NCI-H82 (cell line): Measurements from ENCODE around the gene SIPA1L2.

ENCODE experiments used
- DNase-seq: peaks from one replicate; lab custom pipeline; 2025; lab: John Stamatoyannopoulos, UW

Gene SIPA1L2

DNA sequence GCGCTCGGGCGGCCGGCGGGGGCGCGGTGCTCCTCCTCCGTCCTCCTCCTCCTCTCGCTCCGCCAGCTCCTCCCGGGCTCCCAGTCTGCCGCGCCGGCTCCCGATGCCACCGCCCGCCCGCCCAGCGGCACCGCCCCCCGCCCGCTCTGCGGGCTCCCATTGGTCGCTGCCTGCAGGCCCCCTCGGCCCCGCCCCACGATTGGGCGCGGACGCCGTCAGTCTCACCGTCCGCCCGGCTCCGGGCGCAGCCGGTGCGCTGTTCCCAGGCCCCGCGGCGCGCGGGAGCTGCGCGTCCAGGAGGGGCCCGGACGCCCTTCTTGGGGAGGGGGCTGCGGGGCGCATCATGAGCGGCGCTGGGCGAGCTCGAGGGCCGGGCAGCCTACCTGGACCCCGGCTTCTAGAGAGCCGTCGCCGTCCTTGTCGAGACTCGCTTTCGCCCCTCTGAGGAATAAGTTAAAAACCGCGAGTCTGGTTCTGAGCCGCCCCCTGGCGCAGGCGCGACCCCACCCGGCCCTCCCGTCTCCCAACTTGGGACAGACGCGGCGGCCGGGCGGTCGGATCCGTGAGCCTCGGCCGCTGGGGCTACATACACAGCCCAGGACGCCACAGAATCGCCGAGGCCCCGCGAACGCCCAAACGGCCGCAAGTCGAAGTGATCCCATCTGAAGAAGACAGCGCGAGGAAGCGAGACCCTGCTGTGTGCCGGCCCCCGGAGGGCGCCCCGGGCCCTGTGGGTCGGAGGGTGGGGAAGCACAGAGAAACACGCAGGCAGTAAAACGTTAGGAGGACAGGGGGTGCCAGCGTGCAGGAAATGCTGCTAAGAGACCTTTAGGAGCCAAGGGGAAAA, at the start of gene SIPA1L2:
SIPA1L2 (minus strand) TSS at position 87 of the 847 bp plus-strand sequence. CDS start 114,794 bp downstream, outside the sequence.
- peak; percentile 94 for DNase-seq

- no peak for DNase-seq
Measured at GRCh38 chr1:232678185-232678886, 48.4 kb upstream of the SIPA1L2 start.

DNA sequence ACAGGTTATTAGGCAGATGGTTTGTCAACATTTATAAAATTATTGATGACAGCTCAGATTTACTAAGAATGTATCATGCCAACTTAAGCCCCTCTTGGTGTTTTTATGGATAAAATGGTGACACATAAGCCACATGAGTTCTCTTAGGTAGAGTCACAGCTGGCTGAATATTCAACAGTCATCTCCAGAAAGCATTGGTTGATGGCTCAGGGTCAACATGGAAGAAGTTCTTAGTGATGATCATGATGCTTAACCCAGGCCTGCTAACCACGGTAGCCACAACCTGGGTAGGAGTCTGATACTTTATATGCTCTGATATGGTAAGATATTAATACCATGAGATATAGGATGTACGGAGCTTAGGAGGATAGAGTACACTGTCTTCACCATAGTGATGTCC, 46.4 kb upstream of the SIPA1L2 start:
- no peak for DNase-seq

DNA sequence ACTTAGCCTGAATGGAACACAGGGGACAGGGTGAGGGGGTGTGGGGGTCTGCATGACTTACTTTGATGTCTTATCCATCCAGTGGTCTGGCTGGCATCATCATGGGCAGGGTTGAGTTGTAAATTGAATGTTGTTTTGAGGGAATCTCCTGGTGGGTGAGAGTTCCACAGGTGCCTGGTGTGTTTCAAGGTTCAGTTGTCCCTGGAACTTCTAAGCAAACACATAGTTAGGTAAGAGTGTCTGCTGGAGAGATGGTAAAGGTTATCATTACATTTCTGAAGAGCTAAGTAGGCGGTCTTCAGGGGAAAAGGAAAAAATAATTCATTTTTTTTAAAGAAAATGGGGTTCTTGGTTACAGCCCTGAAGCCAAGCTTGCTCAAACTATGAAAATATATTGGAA, 46.0 kb upstream of the SIPA1L2 start:
- no peak for DNase-seq

DNA sequence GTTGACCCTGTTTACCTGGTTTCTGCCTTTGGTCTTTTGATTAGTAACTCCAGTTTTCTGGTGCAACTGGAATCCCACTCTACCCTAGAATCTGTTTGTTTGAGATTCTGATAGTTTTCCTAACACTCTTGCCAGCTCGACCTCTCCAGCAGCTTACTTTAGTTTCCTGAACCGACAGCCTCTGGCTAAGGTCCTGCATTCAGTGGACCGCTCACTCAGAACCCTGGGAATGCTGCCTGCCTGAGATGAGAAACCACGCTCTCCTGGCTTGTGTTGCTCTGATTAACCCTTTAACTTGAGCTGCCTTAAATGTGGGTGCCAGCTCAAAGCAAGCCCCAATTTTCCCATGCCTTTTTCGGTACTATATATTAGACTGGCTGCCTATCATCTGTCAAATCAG, 45.3 kb upstream of the SIPA1L2 start:
- no peak for DNase-seq

DNA sequence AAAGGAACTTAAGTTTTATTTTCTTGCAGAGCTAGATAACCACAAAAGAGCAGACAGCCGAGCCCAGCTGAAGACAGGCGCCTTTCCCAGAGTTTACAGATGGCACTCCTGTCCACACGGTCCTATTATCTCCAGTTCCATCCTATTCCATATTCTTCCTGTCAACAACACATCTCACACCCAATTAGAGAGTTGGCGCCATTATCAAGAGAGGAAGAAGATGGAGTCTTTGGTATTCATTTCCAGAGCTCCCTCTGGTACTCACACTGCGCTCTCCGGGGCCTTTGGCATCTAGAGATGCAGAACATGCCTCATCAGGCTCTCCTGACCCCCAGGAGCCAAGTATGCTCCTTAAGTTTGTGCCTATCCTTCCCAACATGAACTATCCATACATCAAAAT, 43.3 kb upstream of the SIPA1L2 start:
- no peak for DNase-seq

DNA sequence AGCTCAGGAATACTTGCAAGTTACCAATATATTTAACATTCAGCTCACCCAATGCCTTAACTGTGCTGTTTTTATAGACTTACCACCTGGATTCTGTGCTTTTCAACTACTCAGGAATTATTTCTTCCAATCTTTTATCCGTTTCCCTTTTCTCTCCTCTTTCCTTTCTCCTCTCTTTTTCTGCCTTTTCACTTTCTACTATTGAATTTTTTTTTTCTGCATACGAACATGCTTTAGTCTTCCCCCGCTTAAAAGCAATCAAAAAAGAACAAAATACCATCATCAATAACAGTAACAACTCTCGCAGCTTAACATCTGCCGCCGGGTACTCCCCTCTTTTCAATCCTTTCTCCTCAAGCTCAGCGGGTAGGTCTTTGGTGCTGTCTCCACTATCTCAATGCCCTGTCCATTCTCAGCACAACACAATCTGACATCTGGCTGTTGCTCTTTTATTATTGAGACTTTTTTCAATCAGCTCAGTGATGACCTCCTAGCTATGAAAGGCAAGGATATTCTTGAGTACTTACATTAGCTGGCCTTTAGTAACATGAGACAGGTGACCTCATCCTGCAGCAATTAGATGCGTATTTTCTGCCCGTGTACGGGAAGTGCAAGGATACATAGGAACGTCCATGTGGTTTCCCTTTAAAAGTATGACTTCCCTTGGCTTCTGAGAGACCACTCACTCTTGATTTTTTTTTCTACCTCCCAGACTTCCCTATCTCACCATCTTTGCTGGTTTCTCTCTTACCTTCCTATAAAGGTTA, 40.2 kb upstream of the SIPA1L2 start:
- DNase-seq: no peak

- no peak for DNase-seq
Measured at GRCh38 chr1:232667778-232668165, 37.8 kb upstream of the SIPA1L2 start.

DNA sequence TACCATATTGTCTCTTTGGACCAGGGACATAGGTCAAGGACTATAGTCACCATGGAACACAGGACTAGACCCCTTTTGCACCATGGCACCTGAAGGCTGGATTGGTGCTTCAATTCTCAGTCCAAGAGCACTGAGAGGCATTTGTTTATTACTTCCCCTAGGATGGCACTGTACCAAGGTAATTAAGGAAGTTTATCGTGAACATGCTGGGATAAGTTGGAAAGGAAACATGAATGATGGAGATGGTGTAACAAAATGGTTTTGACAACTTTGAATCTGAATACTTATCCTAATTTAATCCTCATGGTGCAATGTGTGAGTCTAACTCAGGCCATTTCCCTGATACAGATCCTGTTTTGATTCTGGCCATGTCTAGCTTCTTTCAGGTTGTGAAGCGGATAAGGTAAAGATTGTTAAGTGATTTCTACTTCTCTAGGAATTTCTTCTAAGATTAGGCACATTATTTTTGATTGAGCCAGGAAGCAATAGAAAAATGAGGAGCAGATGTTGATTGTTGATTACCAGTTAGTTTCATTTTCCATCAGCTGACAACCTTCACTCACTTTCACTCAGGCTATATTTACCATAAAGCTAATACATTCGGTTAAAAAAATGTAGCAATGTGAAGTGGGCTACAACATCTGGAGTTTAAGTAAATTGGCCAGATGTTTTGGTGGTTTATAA, 37.3 kb upstream of the SIPA1L2 start:
- no peak for DNase-seq

DNA sequence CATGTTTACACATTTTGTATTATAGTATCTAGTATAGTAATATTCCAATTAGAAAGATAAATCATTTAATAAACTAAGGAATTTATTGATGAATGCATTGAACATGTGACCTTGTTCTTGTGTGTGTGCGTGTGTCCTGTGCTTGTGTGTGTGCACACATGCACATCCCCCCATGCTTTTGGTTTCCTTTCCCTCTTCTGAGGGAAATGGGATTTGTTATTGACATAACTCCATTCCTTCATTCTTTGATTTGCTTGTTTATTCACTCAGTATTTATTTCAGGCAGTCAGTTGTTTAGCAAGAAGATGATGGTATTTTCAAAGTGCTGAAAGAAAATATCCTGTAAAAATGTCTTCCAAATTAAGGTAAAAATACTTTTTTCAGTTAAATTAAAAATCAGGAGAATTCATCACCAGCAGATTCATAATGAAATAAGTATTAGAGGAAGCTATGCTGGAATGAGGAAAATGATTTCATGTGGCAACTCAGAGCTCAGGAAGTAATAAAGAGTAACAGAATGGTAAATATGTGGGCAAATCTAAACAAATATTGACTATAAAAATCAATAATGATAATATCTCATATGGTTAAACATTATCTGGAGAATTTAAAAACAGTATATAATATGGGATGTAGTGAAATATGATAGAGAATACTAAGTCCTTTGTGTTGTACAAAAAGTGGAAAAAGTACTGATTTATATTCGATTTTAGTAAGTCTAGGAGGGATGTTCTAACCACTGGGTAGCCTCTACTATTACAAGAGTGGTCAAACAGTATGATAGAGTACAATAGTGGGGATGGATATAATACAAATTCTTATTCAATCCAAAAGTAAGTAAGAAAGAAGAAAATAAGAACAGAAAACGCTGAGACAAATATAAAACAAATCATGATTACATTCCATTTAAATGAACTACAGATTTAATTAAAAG, 35.2 kb upstream of the SIPA1L2 start:
- no peak for DNase-seq

- DNase-seq: no peak
Measured at GRCh38 chr1:232662910-232663309, 33.0 kb upstream of the SIPA1L2 start.

DNA sequence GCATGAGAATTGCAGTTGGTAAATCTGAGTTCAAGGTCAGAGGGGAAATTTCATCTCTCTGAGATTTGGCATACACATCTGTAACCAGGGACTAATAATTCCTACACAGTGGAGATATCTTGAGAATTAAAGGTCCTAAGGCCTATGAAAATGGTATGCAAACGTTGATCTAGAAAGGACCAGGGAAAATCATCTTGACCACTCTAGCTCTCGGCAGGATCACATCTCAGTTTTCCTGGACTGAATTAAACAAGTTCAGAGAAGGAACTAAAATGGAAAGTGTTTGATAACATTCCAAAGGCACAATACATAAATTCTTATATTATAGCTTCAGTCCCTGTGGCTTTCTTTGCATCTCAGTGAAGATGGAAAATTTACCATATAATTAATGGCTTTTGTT, 28.5 kb upstream of the SIPA1L2 start:
- no peak for DNase-seq

DNA sequence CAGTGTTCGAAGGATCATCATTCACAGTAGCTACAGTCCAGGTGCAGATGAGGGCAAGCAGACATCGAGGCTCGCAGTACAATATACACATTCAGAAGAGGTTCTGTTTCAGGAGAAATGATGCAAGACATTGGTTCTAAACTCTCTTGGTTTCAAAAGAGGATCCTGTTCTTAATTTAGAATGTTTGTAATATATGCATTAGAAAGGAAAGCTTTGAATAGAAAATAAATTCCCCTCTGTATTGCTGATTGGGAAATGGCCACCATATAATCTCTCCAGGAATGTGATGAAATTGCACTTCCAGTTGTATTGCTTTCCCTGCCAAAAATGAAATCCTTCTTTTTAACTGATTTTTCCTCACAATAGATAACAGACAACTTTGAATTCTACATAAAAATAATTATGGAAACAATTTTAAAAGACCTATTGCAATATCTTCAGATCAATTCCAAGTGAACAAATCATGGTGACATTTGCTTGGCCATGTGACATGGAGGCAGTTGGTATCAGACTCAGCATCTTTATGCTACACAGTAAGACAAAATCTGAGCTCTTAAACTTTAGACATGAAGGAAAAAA, 27.6 kb upstream of the SIPA1L2 start:
- no peak for DNase-seq

DNA sequence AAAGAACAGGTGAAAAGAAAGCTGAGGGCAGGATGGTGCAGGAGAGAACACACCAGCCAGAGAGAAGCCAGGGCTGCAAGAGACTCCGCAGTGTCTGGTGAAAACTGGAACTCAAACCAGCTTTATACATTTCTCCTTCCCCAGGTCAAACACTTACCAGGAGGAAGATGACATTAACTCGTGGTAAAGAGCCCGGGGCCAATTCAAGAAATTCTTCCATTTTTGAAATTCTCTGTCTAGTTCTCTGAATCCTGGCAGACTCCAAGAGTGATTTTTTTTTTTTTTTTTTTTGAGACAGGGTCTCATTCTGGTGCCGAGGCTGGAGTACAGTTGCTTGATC, 25.8 kb upstream of the SIPA1L2 start:
- no peak for DNase-seq

DNA sequence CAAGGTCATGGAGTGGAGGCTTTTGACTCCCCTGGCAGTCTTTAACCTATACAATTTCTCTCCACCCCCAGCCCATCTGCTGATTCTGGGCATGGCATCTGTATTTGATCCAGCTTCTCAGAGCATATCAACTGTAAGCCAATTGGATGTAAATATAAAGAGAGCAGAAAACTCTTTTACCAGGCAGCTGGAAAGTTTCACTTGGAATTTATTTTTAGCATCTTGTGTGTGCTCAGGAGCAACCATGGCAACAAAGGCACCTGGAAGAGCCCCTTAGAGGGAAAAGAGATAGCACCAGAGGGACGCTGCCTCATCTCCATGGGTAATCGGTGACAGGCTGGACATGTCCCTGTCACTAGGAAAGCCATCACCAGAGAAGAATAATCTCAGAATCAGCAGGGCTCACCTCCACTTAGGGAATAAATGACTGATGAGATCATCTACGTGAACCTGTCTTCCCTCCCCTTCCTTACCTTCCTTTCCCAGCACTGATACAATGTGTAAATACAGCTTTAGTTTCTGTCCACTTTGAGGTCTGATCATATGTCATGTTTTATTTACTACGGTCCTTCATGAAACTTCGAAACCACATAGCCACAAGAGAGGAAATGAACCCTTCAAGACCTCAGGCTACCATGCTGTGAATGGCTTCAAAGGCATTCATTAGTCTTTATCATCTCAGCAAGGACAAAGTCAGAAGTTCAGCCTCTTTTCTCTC, 25.3 kb upstream of the SIPA1L2 start:
- DNase-seq: peak; percentile 35

DNA sequence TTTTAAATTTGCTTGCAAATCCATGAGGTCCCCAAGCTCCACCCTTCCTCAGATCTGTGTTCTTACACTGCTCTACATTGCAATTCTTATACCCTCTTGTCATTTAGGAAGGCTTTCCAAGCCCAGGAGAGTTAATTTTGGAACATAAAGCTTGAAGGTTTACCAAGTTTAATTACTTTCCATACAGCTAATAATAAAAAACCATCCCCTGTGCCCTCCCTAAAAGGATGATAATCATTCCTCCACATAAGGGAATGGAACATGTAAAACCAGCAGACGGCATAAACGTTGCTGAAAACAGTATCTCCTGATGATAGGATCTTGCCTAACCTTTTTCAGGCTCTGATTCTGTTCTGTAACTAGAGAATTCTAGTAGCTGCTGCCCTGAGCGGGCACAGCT, 23.9 kb upstream of the SIPA1L2 start:
- no peak for DNase-seq

DNA sequence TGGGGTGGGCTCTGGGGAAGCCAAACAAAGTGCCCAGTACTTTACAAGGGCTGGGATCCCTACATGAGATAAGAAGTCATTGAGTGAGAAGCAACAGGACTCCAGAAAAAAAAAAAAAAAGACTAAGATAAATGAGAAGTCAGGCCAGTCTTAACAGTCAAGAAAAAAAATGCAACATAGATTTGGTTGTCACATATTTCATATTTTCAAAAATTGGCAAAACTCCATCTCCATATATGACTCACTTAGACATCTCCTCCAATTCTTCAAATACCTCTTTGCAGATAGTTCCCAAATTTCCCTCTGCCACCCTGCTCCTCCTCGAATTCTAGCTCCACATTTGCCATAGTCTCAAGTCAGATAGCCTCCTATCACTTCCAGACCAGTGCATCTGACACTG, 20.9 kb upstream of the SIPA1L2 start:
- DNase-seq: no peak

DNA sequence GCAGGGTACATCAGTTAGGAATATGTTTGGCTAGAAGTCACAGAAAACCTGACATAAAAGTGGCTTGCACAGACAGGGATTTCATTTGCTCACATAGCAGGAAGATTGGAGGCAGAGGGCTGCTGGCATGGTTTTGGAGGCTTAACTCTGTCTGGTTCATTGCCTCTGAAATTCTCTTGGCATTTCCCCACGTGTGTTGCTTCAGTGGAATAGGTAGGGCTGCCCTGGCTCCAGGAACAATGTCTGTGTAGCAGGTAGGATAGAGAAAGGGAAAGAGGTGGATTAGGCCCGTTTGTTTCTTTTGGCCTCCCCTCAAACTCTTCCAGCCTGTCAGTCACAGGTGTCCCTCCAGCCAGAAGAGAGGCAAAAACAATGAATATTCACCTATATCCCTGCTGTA, 20.5 kb upstream of the SIPA1L2 start:
- DNase-seq: no peak

DNA sequence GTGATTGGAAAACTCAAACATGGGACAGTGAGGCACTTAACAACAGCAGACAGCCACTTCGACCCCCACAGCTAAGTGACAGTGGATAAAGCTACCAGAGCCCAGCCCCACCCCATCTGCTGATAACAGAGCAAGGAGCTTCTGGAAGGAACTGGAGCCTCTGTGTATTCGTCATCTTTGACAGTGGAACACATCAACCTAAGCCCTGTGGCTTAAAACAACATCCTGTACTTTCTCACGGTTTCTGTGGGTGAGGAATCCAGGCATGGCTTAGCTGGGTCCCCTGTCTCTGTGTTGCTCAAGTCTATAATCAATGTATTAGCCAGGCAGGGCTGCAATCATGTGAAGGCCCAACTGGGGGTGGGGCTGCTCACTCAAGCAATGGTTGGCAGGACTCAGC, 18.4 kb upstream of the SIPA1L2 start:
- DNase-seq: no peak

DNA sequence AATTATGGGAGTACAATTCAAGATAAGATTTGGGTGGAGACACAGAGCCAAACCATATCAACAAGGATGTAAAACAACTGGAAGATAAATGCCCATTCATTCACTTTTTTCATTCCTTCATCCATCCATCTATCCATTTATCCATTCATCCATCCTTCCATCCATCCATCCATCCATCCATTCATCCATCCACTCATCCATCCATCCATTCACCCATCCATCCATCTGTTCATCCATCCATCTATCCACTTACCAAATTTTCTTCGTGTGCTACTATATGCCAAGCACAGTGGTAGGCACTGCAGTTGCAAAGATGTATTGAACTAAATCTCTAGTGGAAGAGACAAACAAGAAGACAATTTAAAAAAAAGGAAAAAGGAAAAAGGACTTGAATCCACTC, 14.3 kb upstream of the SIPA1L2 start:
- DNase-seq: no peak
